DMS53 treated with DMSO at 0.1 percent for 48 hours (cell line): ENCODE results near the gene NT5C2.
"Not testable (repeated sequence)": the region's sequence is repeated elsewhere in the genome, so short reads cannot be mapped to it uniquely, and the experiment has no call there.

Experiments
- DNase-seq: peaks from one replicate; lab custom pipeline; 2025; ENCODE audit not compliant: unreplicated experiment; lab: John Stamatoyannopoulos, UW

Gene NT5C2

DNA sequence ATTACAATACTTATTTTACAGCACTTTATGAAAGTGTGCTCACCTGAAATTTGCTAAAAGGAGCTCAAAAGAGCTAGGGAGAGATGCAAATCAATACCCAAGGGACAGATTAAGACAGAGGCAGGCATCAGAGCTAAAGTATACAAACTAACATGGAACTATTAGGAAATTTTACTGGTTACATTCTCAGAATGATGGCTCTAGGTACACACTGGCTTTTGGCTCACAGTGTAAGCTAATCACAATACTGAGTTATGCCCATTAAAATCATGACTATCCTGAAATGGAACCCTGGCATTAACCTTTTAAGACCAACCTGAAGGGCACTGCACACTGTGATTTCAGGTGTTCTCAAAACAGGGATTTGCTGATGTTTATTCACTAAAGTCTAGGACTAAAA lies 98.1 kb downstream of the NT5C2 start:
- no peak for DNase-seq

DNA sequence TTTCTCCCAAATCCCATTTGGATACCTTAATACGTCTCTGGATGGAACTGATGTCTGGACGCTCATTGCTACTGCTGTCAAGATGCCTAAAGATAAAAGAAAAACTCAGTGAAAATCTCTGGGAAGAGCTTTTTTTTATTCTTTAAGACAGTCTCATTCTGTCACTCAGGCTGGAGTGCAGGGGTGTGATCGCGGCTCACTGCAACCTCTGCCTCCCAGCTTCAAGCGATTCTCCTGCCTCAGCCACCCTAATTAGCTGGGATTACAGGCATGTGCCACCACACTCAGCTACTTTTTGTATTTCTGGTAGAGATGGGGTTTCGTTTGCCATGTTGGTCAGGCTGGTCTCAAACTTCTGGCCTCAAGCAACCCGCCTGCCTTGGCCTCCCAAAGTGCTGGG lies 102.2 kb downstream of the NT5C2 start:
- DNase-seq, result no peak

DNA sequence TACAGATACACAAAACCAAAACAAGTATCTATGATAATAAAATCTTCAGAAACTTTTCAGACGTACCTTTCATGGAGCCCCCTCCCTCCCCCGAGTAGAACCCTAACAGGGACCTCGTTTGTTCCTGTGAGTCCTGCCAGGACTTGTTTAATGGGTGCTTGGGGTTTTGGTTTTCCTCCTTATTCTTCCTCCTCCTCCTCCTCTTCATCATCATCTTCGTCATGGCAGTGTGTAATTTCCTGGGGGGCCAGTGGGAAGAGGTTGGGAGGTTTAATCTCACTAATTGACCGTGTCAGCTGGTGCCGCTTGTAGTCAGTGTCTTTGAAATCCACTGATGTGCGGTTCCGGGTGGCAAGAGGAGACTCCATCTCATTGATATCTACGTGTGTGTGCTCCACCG lies 103.6 kb downstream of the NT5C2 start:
- DNase-seq, result no peak

- no peak for DNase-seq
Measured at GRCh38 chr10:103086799-103087198, 106.3 kb downstream of the NT5C2 start.

GRCh38 chr10:103086261-103086660 lies 106.8 kb downstream of the NT5C2 start:
- DNase-seq, result no peak

DNA sequence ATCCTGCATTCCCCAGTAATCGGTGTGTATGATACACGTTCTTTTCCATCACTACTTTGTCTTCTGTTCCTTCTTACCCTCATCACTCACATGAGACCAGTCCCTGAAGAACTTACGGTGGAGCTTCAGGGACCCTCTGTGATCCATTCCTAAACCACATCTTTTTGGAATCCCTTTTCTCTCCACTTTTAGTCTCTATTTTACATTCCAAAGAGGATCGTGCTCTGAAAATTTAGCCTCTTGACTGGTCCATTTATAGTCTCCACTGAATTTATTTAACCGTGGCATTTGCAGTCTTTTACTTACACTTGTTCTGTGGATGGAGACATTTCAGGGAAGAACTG lies 109.1 kb downstream of the NT5C2 start:
- DNase-seq, result no peak

DNA sequence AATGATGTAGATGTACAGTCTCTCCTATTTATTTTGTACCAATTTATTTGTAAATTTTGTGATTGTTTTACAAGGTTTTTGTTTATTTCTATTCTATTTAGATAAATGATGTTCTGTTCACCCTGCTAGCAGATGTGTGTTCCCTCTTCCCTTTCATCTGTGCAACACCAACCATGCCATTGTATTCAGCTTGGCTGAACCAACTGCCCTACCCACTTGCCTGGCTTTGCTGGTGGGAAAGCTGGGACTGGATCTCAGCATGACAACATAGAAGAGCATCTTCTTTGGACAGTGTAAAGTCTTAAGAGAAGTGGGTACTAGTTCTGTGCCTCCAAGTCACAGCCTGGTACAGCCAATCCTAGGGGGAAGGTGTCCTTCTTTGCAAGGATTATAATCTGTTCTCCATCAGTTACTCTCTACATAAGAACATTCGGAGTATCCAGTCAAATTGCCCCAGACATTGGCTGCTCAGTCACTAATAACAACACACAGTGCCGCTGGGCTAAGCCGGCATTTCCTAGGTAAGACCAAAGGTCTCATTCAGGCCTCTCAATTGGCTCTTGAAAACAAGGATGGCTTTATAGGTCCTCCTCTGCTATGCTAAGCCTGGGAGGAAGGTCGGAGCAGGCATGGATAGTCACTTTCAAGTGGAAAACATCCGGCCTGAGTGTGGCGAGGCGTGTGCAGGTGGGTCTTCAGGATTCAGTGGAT lies 109.7 kb downstream of the NT5C2 start:
- no peak for DNase-seq

- DNase-seq, result no peak
Measured at GRCh38 chr10:103082683-103083082, 110.4 kb downstream of the NT5C2 start.

DNA sequence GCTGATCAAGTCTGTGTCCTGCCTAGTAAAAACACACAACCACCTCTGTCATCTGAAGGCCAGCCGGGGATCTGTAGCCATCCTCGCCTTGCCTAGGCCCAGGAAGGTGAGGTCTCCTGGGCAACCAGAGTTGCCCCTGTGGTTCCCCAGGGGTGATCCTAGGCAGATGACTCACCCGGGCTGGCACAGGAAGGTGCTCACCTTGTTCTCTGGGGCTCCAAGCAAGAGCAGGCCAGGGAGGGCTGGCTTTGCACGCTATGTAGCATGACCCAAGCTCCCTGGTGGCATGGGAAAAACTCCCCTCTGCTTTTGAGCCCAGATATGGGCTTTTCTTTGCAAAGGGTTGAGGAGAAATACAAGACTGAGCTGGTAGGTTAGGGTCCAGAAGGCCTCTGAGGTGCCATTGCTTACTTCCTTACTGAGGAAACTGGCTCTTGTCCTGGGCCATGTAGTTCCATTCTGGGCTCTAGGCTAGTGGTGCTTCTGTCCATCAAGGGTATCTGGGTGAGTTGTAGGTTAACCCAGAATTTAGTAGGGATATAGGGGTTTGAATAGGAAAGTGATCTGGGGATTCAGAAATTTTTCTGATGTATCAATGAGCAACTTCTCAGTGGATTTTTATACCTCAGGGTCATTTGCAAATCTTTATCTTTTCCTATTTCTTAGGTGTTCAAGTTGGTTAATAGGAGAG lies 112.0 kb downstream of the NT5C2 start:
- DNase-seq, result no peak

GRCh38 chr10:103079946-103080345 lies 113.1 kb downstream of the NT5C2 start:
- no peak for DNase-seq

DNA sequence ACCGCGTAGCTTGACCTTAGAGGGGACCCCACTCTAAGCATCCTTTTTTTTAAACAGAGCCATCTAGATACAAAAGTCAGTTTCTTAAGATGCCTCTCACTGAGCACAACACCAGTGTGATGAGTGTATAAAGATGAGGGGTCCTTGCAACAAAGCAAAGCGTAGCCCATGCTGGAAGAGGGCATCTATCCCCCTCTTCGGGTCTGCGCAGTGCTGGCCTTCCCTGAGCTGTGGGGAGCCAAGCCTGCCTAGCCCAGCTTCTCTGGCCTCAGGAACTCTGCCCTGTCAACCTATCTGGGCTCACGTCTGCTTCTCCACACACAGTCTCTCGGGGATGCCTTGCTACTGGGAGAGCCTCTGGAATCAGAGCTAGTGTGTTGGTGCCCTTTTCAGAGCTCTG lies 114.0 kb downstream of the NT5C2 start:
- DNase-seq, result no peak

DNA sequence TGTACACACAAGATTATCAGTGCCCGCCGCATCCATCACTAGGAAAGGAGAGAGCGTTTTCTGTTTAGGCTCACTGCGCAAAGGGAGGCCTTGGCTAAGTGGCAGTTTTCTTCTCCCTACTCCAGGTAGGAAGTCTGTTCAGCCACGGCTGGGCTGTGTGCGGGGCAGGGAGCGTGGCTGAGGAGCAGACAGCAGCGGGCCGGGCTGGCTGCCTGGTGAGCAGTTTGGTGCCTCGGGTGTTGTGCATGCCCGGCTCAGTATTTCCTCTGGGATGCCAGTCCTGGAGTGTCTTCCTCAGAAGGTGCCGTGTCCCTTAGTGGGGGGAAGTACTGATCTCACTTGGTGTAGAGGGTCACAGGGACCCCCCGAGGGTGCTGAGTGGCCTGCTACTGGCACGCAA lies 114.4 kb downstream of the NT5C2 start:
- DNase-seq, result no peak

DNA sequence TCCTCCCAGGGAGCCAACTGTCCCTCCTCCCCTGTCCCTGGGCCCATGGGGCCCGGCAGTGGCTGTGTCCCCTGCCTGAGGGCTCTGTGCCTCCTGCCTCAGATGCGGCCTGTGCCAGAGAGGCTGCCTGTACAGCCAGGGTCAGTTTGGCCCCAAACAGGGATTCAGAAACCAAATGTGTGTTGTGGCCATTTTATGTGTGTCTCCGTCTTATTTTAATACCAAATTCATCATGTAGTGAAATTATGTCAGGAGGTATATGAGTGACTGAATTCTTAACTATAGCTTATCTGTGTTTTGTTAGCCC lies 114.8 kb downstream of the NT5C2 start:
- no peak for DNase-seq

DNA sequence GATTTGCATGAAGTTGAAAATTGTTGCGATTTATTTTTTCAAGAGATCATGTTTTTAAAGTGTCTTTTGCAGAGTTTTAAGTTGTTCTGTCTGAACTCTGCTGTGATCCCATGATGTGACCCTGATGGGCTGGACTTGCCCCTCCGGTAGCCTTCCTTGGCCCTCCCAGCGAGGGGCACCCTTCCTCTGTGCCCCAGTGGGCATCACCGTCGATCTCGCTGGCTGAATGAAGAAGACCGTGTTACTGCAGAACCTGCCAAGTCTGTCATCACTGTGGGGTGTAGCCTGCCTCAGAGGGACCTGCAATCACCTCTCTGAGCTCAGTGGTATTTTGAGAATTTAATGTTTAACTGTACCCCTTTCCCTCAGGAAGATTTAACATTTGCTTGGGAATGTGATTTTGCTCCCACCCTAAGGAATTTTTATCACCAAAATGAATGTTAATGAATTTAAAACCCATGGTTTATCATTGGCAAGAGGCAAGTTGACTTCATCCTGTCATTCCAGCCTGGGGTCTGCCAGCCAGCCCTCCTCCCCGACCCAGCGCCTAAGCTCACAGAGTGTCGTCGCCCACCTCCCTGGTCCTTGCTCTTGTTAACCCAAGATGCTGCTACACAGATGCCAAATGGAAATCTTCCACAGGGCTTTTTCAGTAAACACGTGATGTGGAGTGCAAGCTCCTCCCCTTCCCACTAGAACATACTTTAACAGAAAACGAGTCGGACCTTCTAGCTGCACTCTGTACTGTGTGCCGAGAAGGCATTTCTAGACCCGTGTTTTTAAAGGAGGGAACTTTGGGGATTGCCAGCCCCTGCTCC lies 115.4 kb downstream of the NT5C2 start:
- no peak for DNase-seq

DNA sequence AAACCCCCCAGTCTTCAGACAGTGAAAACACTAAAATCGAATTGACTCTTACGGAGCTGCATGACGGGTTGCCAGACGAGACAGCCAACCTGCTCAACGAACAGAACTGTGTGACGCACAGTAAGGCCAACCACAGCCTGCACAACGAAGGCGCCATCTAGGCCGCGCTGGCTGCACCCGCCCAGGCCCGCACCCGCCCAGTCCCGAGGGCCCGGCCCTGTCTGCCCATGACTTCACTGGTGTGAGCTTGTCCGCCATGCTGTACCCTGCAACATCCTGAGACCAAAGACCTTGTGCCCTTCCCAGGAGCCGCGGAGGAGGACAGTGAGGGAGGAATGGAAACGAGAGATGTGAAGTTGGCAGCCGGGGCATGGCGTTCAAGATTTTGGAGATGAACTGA lies 116.1 kb downstream of the NT5C2 start:
- DNase-seq, result no peak

GRCh38 chr10:103072891-103073290 lies 120.2 kb downstream of the NT5C2 start:
- no peak for DNase-seq

DNA sequence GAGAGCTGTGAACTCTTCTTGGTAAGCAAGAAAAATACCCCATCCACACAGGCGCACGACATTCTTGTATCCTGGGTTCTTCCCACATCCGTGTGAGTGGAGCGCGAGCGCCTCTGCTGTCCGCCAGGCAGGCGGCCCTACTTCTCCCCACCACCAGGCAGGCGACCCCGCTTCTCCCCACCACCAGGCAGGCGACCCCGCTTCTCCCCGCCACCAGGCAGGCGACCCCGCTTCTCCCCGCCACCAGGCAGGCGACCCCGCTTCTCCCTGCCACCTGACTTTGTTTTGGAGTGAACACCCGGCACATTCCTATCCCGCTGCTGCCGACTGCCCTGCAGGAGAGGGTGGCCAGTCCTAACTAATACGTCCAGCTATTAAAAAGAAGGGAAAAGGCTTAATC lies 120.8 kb downstream of the NT5C2 start:
- no peak for DNase-seq

DNA sequence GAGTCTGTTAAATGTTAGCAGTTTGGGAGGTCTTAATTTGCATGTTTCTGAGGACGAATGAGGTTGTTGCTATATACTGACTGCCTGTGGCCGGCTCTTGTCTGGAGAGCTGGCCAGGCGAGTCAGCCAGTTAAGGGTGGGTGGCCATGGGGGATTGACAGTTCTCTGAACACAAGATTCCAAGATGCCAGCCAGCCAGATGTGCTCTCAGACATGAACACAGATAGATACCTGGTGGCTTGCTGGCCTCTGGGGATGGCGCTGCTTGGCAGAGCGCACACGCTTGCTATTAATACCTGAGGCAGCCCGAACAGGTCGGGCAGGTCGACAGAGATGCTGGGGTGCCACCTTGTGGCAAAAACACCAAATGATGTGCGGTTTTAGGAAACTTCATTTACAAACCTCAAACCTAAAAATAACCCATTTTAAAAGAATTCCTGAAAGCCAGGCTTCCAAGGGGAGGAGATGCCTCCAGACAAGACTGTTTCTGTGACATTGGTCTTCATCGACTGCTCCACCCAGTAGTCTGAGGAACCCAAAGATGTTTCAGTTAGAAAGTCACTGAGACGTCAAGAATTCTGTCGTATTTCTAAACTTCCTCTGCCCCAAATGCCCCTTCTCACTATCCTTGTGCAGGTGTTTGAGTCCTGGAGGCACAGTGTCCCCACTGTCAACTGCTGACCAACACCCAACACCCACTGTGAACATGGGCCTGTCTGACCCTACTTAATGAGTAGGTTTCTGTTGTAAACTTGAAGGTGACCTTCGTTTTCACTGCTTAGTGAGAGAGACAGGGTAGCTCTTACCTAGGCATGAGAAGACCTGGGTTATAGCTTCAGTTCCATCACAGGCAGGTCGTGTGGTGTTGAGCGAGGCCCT lies 123.4 kb downstream of the NT5C2 start:
- DNase-seq, result peak; percentile 70

DNA sequence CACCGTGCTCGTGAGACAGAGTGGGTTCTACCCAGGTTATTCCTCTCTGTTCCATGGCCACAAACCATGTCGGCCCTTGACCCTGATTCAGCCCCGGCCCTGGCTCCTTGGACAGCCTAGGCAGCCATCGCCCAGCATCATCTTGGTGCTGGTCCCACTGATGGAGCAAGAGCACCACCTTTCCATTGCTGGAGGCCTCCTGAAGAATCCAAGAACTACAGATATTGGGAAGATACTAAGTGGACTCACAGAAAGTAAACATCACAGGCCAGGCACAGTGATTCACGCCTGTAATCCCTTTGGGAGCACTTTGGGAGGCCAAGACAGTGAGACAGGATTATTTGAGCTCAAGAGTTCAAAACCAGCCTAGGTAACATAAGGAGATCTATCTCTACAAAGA lies 125.1 kb downstream of the NT5C2 start:
- no peak for DNase-seq

GRCh38 chr10:103067484-103067883 lies 125.6 kb downstream of the NT5C2 start:
- DNase-seq, result no peak

DNA sequence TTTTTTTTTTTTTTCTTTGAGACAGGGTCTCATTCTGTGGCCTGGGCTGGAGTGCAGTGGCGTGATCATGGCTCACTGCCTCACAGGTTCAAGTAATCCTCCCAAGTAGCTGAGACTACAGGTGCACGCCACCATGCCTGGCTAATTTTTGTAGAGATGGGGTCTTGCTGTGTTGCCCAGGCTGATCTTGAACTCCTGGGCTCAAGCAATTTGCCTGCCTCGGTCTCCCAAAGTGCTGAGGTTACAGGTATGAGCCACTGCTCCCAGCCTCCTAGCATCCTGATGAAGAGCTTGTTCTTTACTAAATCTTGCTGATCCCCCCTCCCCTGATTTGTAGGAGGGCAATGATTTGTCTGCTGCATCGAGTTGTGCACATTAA lies 126.0 kb downstream of the NT5C2 start:
- not testable (repeated sequence) for DNase-seq
